GM21529 (cell line): ENCODE data around the gene GANC.
"Not testable (repeated sequence)": the region's sequence is repeated elsewhere in the genome, so short reads cannot be mapped to it uniquely, and the experiment has no call there.

Experiments
- ATAC-seq: cut with Tn5 transposase; IDR thresholded peaks from one replicate; pipeline ENCODE4 v1.9.1; 2021; ENCODE audit not compliant: unreplicated experiment

GANC gene

GRCh38 chr15:42282344-42282743, 9.3 kb downstream of the GANC start:
- ATAC-seq: no peak

GRCh38 chr15:42282926-42283325, 9.9 kb downstream of the GANC start:
- no peak for ATAC-seq

DNA sequence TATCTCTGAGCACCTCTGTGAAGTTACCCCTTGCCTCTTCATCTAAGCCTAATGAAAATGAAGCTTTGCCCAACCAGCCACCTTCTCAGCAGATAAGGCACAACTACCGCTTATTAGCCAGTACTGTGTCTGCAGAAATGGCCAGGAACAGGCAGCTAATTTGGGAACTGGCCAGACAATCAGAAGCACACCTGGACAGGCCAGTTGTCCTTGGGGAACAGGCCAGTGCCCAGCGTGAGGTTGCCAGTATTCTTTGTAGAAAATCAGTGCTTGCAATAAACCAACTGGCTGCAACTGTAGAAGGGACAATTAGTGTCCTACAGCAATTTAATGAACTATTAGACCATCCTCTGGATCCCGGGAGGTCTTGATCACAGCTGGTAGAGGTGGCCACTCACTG, 10.7 kb downstream of the GANC start:
- ATAC-seq: no peak

DNA sequence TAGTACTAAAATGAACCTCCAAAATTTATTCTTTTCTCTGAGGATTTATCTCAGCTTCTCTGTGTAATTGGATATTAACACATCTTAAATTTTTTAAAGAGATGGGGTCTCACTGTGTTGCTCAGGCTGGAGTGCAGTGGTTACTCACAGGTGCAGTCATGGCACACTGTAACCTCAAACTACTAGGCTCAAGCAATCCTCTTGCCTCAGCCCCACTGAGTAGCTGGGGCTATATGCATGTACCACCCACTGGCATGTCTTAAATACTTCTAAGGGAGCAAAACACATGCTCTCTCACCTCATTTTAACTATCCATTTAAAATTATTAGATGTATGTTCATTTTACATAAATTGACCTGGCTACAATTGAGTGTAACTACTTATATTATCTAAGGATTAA, 11.6 kb downstream of the GANC start:
- ATAC-seq: no peak

DNA sequence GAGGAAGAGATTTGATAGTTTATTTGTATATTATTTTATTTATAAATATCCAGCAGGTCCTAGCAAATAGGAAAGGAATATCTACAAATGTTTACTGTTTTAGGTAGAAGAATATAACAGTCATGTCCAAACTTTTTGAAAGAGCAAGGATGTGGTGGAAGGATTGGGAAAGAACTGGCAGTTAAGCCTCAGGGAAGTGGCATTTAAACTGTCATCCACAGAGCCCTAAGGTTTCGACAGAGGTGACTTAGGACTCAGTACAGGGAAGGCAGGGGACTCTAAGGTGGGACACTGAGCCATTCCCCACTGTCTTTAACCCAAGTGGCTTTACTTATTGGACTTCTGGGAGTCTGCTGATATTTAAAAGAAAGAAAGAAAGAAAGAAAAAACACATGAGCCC, 12.0 kb downstream of the GANC start:
- no peak for ATAC-seq

DNA sequence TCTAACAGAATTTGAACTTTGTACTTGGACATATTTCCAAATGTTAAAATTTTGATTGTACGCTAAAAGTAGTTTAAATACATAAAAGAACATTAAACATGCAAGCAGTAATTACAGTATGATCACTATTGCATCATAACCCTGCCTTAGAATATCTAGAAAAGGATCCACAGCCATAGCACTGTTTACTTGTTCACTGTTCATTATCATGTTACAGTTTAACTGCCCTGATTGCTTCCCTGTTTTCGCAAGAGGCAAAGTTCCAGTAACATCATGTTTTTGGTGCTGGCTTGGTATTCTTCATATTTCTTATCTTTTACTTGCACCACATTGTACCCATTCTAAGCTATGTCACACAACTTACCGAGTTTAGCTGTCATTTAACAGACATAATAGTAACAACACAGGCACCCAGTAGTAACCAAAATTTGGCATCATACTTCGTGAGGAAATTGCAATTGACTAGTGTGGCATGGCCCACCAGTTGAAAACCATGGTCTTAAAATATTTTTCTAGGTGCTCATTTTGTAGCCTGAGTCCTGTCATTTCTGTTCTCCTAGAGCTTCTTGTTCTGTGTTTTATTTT, 13.5 kb downstream of the GANC start:
- no peak for ATAC-seq

DNA sequence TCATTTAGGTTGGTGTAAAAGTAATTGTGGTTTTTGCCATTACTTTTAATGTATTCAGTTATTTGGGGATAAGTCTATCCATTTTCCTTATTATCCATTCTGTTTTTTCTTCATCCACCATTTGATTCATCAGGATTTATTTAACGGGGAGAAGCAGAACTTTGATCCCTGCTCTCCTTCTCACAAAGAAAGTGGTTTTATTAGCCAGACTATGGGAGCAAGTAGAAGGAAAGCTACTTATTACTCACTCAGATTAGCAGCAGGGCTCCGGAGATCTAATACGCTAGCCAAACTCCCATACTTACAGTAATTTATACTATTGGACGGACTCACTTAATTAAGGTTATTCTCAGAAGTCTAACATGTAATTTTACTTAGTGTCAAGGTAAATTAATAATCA, 14.9 kb downstream of the GANC start:
- no peak for ATAC-seq

GRCh38 chr15:42289166-42289565, 16.2 kb downstream of the GANC start:
- ATAC-seq: no peak

GRCh38 chr15:42301004-42301403, 28.0 kb downstream of the GANC start:
- not testable (repeated sequence) for ATAC-seq

GRCh38 chr15:42306681-42307080, 33.7 kb downstream of the GANC start:
- ATAC-seq: no peak

- no peak for ATAC-seq
These were observed 40.5 kb downstream of the GANC start for GRCh38 chr15:42313463-42313862.

GRCh38 chr15:42314818-42315217, 41.8 kb downstream of the GANC start:
- ATAC-seq: no peak

DNA sequence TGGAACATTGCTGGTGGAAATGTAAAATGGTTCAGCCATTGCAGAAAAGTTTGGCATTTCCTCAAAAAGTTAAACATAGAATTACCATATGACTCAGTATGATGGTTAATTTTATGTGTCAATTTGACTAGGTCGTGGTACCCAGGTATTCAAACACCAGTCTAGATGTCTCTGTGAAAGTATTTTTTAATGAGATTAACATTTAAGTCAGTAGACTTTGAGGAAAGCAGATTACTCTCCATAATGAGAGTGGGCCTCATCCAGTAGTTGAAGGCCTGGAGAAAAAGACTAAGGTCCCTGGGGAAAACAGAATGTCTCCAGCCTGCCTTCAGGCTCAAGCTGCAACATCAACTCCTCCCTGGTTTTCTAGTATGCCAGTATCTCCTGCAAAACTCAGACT, 42.5 kb downstream of the GANC start:
- ATAC-seq: no peak

GRCh38 chr15:42316282-42316805, 43.3 kb downstream of the GANC start:
- ATAC-seq: not testable (repeated sequence)

DNA sequence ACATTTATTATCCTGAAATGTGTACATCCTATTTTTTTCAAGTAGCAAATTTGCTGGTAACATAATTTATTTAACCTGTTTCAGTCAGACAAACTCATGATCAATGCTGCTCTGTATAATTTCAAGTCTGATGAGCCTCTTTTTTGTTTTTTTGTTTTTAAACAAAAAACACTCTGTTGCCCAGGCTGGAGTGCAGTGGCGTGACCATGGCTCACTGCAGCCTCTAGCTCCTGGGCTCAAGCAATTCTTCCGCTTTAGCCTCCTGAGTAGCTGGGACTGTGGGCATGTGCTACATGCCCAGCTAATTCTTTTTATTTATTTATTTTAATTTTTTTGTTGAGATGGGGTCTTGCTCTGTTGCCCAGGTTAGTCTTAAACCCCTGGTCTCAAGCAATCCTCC, 46.2 kb downstream of the GANC start:
- ATAC-seq: no peak

GRCh38 chr15:42324308-42324707, 51.3 kb downstream of the GANC start:
- ATAC-seq: no peak

- ATAC-seq: no peak
These were observed 56.2 kb downstream of the GANC start for GRCh38 chr15:42329161-42329560.

DNA sequence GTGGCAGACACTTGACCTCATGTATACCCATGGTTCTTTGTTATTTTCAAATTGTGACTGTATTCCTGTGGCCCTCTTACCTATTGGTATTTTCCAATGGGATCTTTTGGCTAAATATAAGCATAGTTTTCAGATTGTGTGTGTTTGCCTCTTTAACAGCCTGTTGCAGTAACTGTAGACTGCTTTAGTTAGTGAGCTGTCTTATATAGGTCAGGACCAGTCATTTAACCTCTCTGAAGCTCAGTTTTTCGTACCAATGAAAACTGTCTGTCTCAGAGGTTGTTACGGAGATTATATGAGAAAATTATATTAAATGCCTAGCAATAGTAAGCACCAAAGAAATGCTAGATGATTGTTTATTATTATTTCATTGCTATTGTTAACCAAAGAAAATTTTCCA, 57.0 kb downstream of the GANC start:
- ATAC-seq: no peak

GRCh38 chr15:42331235-42331634, 58.2 kb downstream of the GANC start:
- ATAC-seq: no peak

GRCh38 chr15:42332331-42332730, 59.3 kb downstream of the GANC start:
- no peak for ATAC-seq

DNA sequence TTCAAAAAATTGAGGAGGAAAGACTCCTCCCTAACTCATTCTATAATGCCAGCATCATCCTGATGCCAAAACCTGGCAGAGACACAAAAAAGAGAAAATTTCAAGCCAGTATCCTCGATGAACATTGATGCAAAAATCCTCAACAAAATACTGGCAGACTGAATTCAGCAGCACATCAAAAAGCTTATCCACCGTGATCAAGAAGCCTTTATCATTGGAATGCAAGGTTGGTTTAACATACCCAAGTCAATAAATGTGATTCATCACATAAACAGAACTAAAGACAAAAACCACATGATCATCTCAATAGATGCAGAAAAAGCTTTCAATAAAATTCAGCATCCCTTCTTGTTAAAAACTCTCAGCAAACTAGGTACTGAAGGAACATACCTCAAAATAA, 62.1 kb downstream of the GANC start:
- no peak for ATAC-seq

GRCh38 chr15:42336650-42337049, 63.6 kb downstream of the GANC start:
- ATAC-seq: not testable (repeated sequence)

DNA sequence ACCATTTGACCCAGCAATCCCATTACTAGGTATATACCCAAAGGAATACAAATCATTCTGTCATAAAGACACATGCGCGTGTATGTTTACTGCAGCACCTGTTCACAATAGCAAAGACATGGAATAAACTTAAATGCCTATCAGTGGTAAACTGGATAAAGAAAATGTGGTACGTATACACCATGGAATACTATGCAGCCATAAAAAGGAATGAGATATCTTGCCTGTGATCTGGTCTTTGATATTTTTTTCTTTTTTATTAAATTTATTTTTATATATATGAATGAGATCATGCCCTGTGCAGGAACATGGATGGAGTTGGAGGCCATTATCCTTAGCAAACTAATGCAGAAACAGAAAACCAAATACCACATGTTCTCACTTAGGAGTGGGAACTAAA, 64.1 kb downstream of the GANC start:
- not testable (repeated sequence) for ATAC-seq
